Measurements from ENCODE around the gene ALDH16A1. TPM values are rescaled to one million over a fixed set of nuclear protein-coding genes. Genes with fewer than 3 reads are reported as not detected.
A peak's percentile ranks its signal among the peaks of the same experiment; 100 is the strongest.

Gene ALDH16A1
- total and polyA plus RNA-seq, 10 of the 15 experiments (the other 5 are each of a cell fraction or from before 2014, with no cell fraction given), result 1.7 to 49.3 (median 18.1) TPM

GRCh38 chr19:49489601-49490167 lies 36.7 kb downstream of the ALDH16A1 start (continued):
- TF ChIP-seq NR2F1 (conservative IDR thresholded peaks at IDR 0.05), result 0 out of 2 replicates have a peak, but pooled peaks have one; percentile 21
- no peak for TF ChIP-seq BRCA1 (IDR thresholded peaks at IDR 0.05; ENCODE audit: low read depth, low read length)
- TF ChIP-seq ZBED1 (IDR thresholded peaks at IDR 0.05; ENCODE audit: borderline replicate concordance), result peak; percentile 49; the same call in 1 of the 2 replicates
- peak; percentile 29; the same call in 1 of the 2 replicates for TF ChIP-seq SPI1 (IDR thresholded peaks at IDR 0.05; ENCODE audit: borderline replicate concordance, insufficient read depth, low read depth, low read length)
- peak; percentile 67; the same call in 1 of the 2 replicates for TF ChIP-seq TAF1 (IDR thresholded peaks at IDR 0.05; ENCODE audit: borderline replicate concordance, low read depth, low read length)
- TF ChIP-seq EGR1 (IDR thresholded peaks at IDR 0.05; ENCODE audit: borderline replicate concordance in 1 of 2, low read depth in 2 of 2, low read length in 2 of 2), result no peak

- Histone ChIP-seq H3K4me1 (ENCODE audit: control insufficient read depth, insufficient read depth, low read length) (peaks cover 16% of the 10 kb centered on the region), H3K4me3 (peak overlapping the region; percentile 97), H3K4me2 (ENCODE audit: control insufficient read depth, insufficient read depth) (peak overlapping the region; percentile 91), H3K9ac (ENCODE audit: control insufficient read depth, insufficient read depth, low read length) (peak overlapping the region; percentile 95), H2AFZ (ENCODE audit: control insufficient read depth, low read depth, low read length) (no peak overlapping the region), H3K36me3 (ENCODE audit: control insufficient read depth in 2 of 2, insufficient read depth in 2 of 2, low read length in 1 of 2) (peaks cover 26 to 40% of the 10 kb centered on the region in 2 experiments), H3K27ac (ENCODE audit: control insufficient read depth, insufficient read depth) (peak overlapping the region; percentile 83), H3K9me3 (replicated peaks; ENCODE audit: control insufficient read depth, insufficient read depth, low read length) (no peaks in the 10 kb centered on the region; the same call in 1 of the 3 replicates), H4K20me1 (ENCODE audit: control insufficient read depth, insufficient read depth) (peaks cover 13% of the 10 kb centered on the region), H3K79me2 (ENCODE audit: control insufficient read depth, insufficient read depth, low read length) (peaks cover 41% of the 10 kb centered on the region), H3K27me3 (replicated peaks in 1 of 2; ENCODE audit: control insufficient read depth in 2 of 2, insufficient read depth in 2 of 2, low read length in 1 of 2) (no peaks in the 10 kb centered on the region)
- in situ Hi-C loops (cut with MboI) (no loop called here), intact Hi-C loops (cut with micrococcal nuclease; ENCODE audit: unreplicated experiment) (no loop called here)
- CTCF ChIA-PET, result no interaction called here
- 45% methylated on average over 27 of the region's 27 CpGs for WGBS (ENCODE audit: insufficient coverage, insufficient replicate concordance, low lambda C conversion rate, missing lambda C conversion rate)
- TF ChIP-seq POLR2A (IDR thresholded peaks at IDR 0.05; ENCODE audit: low read depth, low read length) (peak; percentile 71), ZNF207 (IDR thresholded peaks at IDR 0.05; ENCODE audit: borderline replicate concordance) (no peak), POLR2AphosphoS5 (IDR thresholded peaks at IDR 0.05; ENCODE audit: low read length) (0 out of 2 replicates have a peak, but pooled peaks have one; percentile 56), CUX1 (IDR thresholded peaks at IDR 0.05; ENCODE audit: insufficient replicate concordance, low read depth, low read length) (no peak), NFYB (IDR thresholded peaks at IDR 0.05; ENCODE audit: insufficient read depth, low read depth, low read length) (no peak), ATF2 (IDR thresholded peaks at IDR 0.05; ENCODE audit: low read length) (no peak), BRCA1 (IDR thresholded peaks at IDR 0.05; ENCODE audit: low read depth, low read length) (no peak), RUNX3 (IDR thresholded peaks at IDR 0.05; ENCODE audit: low read length) (0 out of 2 replicates have a peak, but pooled peaks have one; percentile 8)
- BruUV-seq (replicated peaks), result no TSS peak
- no peak for ATAC-seq
- no peak for DNase-seq (ENCODE audit: low read depth, low spot score)
- no peak for FAIRE-seq
- POLR2A ChIA-PET, result interaction anchor here (1.0 kb wide), 1 partner anchor 186 kb away, joined by 3 read pairs; no protein-coding TSS in a partner anchor
- RAD21 ChIA-PET (ENCODE audit: unreplicated experiment), result no interaction called here
- SMC1A ChIA-PET (ENCODE audit: uncharacterized antibody, unreplicated experiment), result no interaction called here
Measured at GRCh38 chr19:49490287-49491029, 37.4 kb downstream of the ALDH16A1 start.

All from GM12878 (cell line).